Common myeloid progenitor, CD34-positive (primary cell): ENCODE results near the gene ABLIM2.

Experiments used
- CTCF ChIA-PET: fragments of 350-600 bp; sonication (Branson Sonifier 250); formaldehyde crosslinking; loops from one replicate; lab custom pipeline; 2021; ENCODE audit warnings: antibody characterized with exemption; lab: Charles Lee
- POLR2A ChIA-PET: fragments of 350-600 bp; sonication (Branson Sonifier 250); formaldehyde crosslinking; loops from one replicate; lab custom pipeline; 2021; ENCODE audit warnings: antibody characterized with exemption; lab: Charles Lee
- DNase-seq, 3 donors: peaks; one replicate each; pipeline versions ENCODE4 v3.0.0 to v3.0.0-alpha.2; 2013
- H3K27ac ChIP-seq, 2 experiments: 1 replicate in 1 of 2; 2 replicates in 1 of 2; pipeline ENCODE4 v1.7.0; 2013; ENCODE audit warnings: inconsistent platforms in 2 of 2, low read length in 2 of 2, mild to moderate bottlenecking in 2 of 2, low read depth in 1 of 2, moderate library complexity in 1 of 2; ENCODE audit not compliant: severe bottlenecking in 2 of 2, insufficient read depth in 1 of 2, poor library complexity in 1 of 2
- H3K27me3 ChIP-seq, 5 experiments: replicated peaks in 2 of 5; 1 replicate in 3 of 5; 2 replicates in 2 of 5; pipeline versions ENCODE4 v1.6.1 to v1.7.0; 2013; ENCODE audit warnings: low read length in 4 of 5, mild to moderate bottlenecking in 2 of 5, moderate library complexity in 2 of 5, inconsistent platforms in 1 of 5; ENCODE audit not compliant: insufficient read depth in 5 of 5, control insufficient read depth in 4 of 5
- H3K36me3 ChIP-seq, 4 experiments: 1 replicate in 2 of 4; 2 replicates in 2 of 4; pipeline versions ENCODE4 v1.6.1 to v1.7.0; 2013; ENCODE audit warnings: low read length in 3 of 4, control low read depth in 1 of 4, mild to moderate bottlenecking in 1 of 4; ENCODE audit not compliant: control insufficient read depth in 4 of 4, insufficient read depth in 4 of 4
- H3K4me1 ChIP-seq, 4 experiments: 1 replicate in 3 of 4; 2 replicates in 1 of 4; pipeline versions ENCODE4 v1.6.1 to v1.7.1; 2013; ENCODE audit warnings: low read length in 3 of 4, mild to moderate bottlenecking in 3 of 4, control low read depth in 1 of 4, inconsistent platforms in 1 of 4, moderate library complexity in 1 of 4; ENCODE audit not compliant: control insufficient read depth in 4 of 4, insufficient read depth in 4 of 4; ENCODE audit errors: control extremely low read depth in 1 of 4
- H3K4me3 ChIP-seq, 7 experiments: 1 replicate in 4 of 7; 2 replicates in 3 of 7; pipeline versions ENCODE4 v1.5.1 to v1.7.0; 2013; ENCODE audit warnings: mild to moderate bottlenecking in 7 of 7, low read length in 6 of 7, moderate library complexity in 6 of 7, inconsistent platforms in 2 of 7, low read depth in 2 of 7, control low read depth in 1 of 7; ENCODE audit not compliant: insufficient read depth in 4 of 7, control insufficient read depth in 1 of 7; ENCODE audit errors: extremely low read depth in 1 of 7
- H3K9me3 ChIP-seq, 5 experiments: 1 replicate in 4 of 5; 2 replicates in 1 of 5; pipeline versions ENCODE4 v1.6.1 to v1.7.1; 2013; ENCODE audit warnings: low read length in 4 of 5, mild to moderate bottlenecking in 2 of 5, inconsistent platforms in 1 of 5, low read depth in 1 of 5, moderate library complexity in 1 of 5; ENCODE audit not compliant: control insufficient read depth in 4 of 5, insufficient read depth in 2 of 5; ENCODE audit errors: control extremely low read depth in 1 of 5
- WGBS: methylation state at CpG from one replicate; pipeline ENCODE4 v1.1.5; 2013; ENCODE audit not compliant: insufficient coverage; 5-methylcytosine and 5-hydroxymethylcytosine counted together

The ABLIM2 gene

GRCh38 chr4:8112672-8113071, 45.9 kb downstream of the ABLIM2 start:
- Histone ChIP-seq H3K27me3 (peaks cover 0 to 91% (median 9%) of the 10 kb centered on the region in 5 experiments), H3K9me3 (no peaks in the 10 kb centered on the region), H3K27ac (no peak overlapping the region), H3K36me3 (no peaks in the 10 kb centered on the region), H3K4me1 (no peaks in the 10 kb centered on the region), H3K4me3 (no peak overlapping the region)
- ChIA-PET POLR2A (no interaction called here), CTCF (interaction anchor here (1.1 kb wide), 1 partner anchor 14 kb away, joined by 3 read pairs; no protein-coding TSS in a partner anchor)
- no peak for DNase-seq
- 85% methylated on average over 9 of the region's 10 CpGs for WGBS

GRCh38 chr4:8112036-8112576, 46.5 kb downstream of the ABLIM2 start:
- Histone ChIP-seq H3K9me3 (no peaks in the 10 kb centered on the region), H3K4me3 (no peak overlapping the region), H3K4me1 (no peaks in the 10 kb centered on the region), H3K27me3 (peaks cover 0 to 91% (median 9%) of the 10 kb centered on the region in 5 experiments), H3K27ac (no peak overlapping the region), H3K36me3 (no peaks in the 10 kb centered on the region)
- 81% methylated on average over 9 of the region's 9 CpGs for WGBS
- POLR2A ChIA-PET, result no interaction called here
- CTCF ChIA-PET, result interaction anchor here (1.1 kb wide), 1 partner anchor 14 kb away, joined by 3 read pairs; no protein-coding TSS in a partner anchor
- DNase-seq, result no peak

- ChIA-PET CTCF (interaction anchor here (0.6 kb wide), 1 partner anchor 11 kb away, joined by 3 read pairs; no protein-coding TSS in a partner anchor), POLR2A (no interaction called here)
- DNase-seq, result peak in 2 of 3 donors; percentile 32 to 49
- Histone ChIP-seq H3K4me3 (no peak overlapping the region), H3K9me3 (no peaks in the 10 kb centered on the region), H3K27me3 (peaks cover 0 to 90% (median 9%) of the 10 kb centered on the region in 5 experiments), H3K36me3 (no peaks in the 10 kb centered on the region), H3K27ac (no peak overlapping the region), H3K4me1 (no peaks in the 10 kb centered on the region)
- WGBS, result 55% methylated on average over 26 of the region's 29 CpGs
These were observed 48.3 kb downstream of the ABLIM2 start for GRCh38 chr4:8110071-8110986.

- Histone ChIP-seq H3K4me3 (no peak overlapping the region), H3K4me1 (no peaks in the 10 kb centered on the region), H3K36me3 (no peaks in the 10 kb centered on the region), H3K9me3 (no peaks in the 10 kb centered on the region), H3K27ac (no peak overlapping the region), H3K27me3 (peaks cover 0 to 90% (median 11%) of the 10 kb centered on the region in 5 experiments)
- WGBS, result 95% methylated on average over 19 of the region's 20 CpGs
- POLR2A ChIA-PET, result no interaction called here
- DNase-seq, result no peak
- CTCF ChIA-PET, result no interaction called here
These were observed 49.1 kb downstream of the ABLIM2 start for GRCh38 chr4:8109406-8110065.

GRCh38 chr4:8108991-8109390, 49.6 kb downstream of the ABLIM2 start:
- Histone ChIP-seq H3K36me3 (no peaks in the 10 kb centered on the region), H3K9me3 (no peaks in the 10 kb centered on the region), H3K27me3 (peaks cover 0 to 90% (median 11%) of the 10 kb centered on the region in 5 experiments), H3K27ac (no peak overlapping the region), H3K4me3 (no peak overlapping the region), H3K4me1 (no peaks in the 10 kb centered on the region)
- 96% methylated on average over 9 of the region's 14 CpGs for WGBS
- ChIA-PET POLR2A (no interaction called here), CTCF (no interaction called here)
- DNase-seq, result no peak

GRCh38 chr4:8108261-8108660, 50.4 kb downstream of the ABLIM2 start:
- Histone ChIP-seq H3K36me3 (no peaks in the 10 kb centered on the region), H3K27ac (no peak overlapping the region), H3K9me3 (no peaks in the 10 kb centered on the region), H3K4me1 (no peaks in the 10 kb centered on the region), H3K27me3 (peaks cover 0 to 93% (median 13%) of the 10 kb centered on the region in 5 experiments), H3K4me3 (no peak overlapping the region)
- DNase-seq, result no peak
- WGBS, result 90% methylated on average over 19 of the region's 20 CpGs
- ChIA-PET CTCF (no interaction called here), POLR2A (no interaction called here)
